HG03097 (cell line): ENCODE results near the gene FAM151A.
"Not testable (repeated sequence)": the region's sequence is repeated elsewhere in the genome, so short reads cannot be mapped to it uniquely, and the experiment has no call there.

Experiments
- ATAC-seq: cut with Tn5 transposase; IDR thresholded peaks from one replicate; pipeline ENCODE4 v1.9.1; 2021; ENCODE audit not compliant: unreplicated experiment, low FRiP score

FAM151A gene

DNA sequence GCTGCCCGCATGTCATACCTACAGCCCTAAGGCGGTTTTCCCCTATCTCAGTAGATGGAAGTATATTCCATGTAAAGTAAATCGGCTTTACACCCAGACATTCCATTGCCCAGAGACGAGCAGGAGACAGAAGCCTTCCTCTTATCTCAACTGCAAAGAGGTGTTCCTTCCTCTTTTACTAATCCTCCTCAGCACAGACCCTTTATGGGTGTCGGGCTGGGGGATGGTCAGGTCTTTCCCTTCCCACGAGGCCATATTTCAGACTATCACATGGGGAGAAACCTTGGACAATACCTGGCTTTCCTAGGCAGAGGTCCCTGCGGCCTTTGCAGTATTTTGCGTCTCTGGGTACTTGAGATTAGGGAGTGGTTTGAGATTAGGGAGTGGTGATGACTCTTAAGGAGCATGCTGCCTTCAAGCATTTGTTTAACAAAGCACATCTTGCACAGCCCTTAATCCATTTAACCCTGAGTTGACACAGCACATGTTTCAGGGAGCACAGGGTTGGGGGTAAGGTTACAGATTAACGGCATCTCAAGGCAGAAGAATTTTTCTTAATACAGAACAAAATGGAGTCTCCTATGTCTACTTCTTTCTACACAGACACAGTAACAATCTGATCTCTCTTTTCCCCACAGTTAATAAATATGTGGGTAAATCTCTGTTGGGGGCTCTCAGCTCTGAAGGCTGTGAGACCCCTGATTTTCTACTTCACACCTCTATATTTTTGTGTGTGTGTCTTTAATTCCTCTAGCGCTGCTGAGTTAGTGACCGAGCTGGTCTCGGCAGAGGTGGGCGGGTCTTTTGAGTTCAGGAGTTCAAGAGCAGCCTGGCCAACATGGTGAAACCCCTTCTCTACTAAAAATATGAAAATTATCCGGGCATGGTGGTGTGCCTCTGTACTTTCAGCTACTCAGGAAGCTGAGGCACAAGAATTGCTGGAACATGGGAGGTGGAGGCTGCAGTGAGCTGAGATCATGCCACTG, 13.4 kb upstream of the FAM151A start:
- ATAC-seq, result not testable (repeated sequence)

DNA sequence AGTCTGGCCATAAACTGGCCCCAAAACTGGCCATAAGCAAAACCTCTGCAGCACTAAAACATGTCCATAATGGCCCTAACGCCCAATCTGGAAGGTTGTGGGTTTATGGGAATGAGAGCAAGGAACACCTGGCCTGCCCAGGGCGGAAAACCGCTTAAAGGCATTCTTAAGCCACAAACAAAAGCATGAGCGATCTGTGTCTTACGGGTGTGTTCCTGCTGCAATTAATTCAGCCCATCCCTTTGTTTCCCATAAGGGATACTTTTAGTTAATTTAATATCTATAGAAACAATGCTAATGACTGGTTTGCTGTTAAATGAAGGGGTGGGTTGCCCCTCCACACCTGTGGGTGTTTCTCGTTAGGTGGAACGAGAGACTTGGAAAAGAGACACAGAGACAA, 12.5 kb upstream of the FAM151A start:
- ATAC-seq, result not testable (repeated sequence)

DNA sequence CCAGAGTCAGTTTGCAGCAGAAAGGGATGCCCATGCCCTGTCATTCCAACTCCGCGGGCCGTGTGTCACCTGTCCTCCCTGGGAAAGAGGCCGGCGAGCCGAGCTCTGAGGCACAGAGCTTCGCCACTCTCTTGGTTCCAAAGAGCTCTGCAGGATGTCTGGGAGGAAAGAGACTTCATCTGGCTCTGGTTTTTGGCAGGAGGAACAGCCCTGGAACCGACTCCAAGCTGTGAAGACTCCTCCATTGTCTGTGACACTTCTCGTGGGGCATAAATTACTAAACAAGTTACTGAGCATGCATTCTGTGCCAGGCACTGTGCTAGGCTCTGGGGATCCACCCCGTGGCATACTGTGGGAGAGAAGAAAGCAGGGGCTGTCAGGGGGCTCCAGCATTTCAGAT, 3.9 kb upstream of the FAM151A start:
- ATAC-seq, result no peak

DNA sequence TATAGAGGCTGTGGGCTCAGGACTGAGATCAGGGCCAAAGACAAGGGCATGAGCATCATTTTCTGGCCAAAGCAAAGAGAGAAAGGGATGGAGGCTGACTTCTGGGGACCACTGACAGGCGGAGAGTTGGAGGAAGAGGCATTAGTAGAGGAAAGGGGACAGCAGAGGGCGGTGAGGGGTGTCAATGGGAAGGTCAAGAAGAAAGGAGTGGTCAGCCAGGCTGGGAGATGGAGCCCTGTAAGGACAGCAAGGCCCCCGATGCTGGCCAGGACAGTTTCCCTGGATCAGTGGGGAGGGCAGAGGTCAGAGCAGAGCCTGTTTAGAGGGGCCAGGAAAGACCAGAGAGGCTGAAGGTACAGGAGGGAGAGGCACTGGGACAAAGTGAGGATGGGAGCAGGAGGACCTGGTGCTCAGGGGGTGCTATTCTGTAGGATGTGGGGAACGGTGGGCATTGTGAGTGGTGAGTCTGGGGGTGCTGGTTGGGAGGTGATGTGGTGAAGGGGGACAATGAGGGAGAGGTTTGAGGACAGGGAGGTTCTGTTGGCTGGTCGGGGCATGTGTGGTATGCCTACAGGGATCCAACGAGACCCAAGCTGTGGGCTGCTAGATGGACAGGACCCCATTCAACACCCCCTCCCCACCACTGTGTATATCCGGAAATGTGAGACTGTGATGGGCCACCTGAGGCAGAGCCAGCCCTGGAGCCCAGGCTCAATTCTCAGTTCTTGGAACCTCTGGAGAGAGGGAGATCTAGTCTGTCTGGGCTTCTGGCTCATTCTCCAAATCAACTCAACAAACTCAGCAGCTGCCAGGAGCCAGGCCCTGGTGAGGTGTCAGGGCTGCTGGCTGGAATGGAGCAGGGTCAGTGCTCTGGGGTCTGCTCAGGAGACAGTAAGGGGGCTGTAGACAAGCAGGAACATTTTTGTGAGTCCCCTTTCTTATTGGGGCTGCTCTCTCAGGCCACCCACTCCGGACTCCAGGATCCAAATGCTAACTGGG, 1.4 kb upstream of the FAM151A start:
- no peak for ATAC-seq

DNA sequence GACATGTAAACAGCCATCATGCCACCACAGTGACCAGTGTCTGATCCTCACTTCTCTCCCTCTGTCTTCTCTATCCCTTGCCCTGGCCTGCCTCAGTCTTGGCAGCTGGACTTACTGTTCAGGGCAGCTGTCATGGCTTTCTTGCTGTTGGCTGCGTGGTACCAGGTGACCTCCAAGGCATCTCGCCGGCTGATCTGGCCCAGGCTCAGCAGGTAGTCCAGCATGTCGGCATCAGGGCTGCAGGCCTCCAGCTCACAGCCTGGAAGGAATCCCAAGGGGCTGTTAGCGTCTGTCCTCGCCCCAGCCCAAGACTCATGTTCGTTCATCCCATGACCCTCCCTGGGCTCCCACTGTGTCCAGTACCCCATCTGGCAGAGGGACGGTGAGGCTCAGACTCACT, 3.6 kb downstream of the FAM151A start:
- ATAC-seq, result no peak

DNA sequence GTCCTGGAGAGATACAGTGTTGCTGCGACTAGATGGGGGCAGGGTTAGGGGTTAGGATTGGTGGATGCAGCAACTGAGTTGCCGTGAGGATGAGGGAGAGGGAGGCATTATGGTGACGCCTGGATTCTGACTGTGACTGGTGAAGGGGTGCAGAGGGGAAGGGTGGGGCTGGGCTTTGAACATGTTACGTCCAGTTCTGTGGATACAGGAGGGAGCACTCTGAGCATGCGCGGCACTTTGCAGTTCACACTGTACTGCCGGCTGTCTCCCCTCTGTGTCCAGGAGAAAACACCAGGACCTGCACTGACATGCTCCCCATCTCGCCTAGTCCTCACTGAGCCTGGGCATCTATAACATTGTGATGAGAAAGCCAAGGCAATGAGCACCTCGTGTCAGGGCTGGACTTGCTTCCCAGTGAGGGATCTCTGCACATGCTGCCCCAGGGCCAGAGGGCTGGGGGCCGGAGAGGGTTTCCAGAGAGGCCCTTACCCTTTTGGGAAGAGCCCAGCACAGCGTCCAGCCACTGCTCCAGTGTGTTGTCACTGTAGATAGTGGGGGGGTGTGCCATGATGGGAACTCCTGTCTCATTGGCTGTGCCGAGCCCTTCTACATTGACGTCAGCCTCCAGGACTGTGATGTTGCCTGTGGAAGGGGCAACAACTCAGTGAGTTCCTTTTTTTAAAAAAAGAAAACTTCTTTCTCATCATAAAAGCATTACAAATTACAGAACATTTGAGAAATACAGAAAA, 7.6 kb downstream of the FAM151A start:
- no peak for ATAC-seq

DNA sequence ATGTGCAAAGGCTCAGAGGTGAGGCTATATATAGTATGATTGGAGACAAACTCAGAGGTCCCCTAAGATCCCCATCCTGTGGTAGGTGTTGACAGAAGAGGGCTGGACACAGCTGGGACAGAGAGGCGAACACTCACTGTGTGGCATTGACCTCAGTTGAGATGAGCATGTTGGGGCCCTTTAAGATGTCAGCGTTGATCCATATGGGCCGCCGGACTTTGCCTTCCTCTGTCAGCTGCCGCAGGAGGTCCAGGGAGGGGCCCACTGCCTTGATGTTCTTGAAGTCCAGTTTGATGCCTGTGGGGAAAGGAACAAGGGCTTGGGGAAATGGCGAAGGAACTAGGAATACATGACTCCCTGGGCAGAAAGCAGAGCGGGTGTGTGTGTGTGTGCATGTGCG, 8.8 kb downstream of the FAM151A start:
- ATAC-seq, result no peak

DNA sequence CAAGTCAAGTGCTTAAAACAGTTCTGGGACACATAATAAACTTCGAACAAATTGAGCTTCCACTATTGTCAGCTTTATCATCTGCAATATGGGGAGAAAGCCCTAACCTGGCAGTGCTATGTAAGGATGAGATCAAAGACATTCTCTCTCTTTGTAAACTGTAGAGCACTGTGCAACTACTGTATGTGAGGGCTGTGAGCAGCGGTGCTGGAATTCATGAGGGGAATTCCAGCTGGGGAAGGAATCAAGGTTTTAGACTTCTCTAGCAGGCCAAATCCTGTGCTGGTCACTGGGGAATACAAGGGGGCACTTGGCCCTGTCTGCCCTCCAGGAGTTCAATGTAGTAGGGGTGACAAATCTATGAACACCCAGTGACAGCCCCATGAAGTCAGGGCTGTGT, 9.3 kb downstream of the FAM151A start:
- ATAC-seq, result no peak

DNA sequence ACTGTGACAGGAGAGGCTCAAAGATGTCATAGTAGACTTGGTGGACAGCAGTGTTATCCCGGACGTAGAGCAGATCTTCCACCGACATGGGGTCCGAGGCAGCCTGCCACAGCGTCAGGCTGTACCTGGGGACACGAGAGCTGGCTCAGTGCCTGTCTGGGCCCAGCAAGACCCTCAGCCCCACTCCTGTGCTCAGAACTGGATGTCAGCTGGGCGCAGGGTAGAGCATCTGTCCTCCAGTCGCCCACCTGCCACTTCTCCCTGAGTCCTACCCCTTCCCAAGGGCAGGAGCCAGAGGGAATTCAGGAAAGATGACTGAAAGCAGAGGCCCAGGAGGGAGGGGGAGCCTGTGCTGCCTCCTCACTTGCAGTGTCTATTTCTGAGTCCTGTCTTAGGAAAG, 11.7 kb downstream of the FAM151A start:
- ATAC-seq, result no peak

DNA sequence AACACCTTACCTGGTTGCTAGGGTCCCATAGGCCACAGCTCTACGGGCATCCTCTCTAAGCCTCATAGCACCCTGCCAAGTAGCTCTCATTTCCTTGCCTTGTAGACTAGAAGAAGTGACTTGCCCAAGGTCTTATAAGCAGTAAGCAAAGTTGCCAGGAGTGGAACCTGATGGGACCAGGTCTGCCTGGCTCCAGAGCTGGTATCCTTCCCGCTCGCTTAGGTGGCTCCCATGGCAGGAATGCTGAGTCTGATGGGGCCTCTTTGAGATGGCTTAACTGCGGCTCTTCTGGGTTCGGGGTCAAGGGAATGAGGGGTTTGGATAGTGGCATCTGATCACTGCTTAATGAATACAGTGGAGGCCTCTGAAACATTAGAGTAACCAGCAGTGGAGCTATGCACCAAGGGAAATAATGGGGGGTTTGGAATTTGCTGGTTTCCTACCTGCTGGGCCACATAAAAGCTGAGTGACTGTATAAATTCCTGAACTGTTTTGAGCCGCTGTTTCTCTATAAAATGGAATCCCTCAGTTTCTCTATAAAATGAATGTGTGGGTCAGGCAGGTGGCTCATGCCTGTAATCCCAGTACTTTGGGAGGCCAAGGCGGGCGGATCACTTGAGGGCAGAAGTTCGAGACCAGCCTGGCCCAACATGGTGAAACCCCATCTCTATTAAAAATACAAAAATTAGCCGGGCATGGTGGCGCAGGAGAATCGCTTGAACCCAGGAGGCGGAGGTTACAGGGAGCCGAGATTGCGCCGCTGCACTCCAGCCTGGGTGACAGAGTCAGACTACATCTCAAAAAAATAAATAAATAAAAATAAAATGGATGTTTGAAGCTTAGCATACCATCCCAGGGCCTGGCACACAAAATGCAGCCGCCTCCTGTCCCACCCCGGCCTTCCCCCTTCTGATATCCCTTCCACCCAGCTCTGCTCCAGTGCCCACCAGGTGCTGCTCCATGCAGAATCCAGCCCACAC, 12.4 kb downstream of the FAM151A start:
- ATAC-seq, result no peak

DNA sequence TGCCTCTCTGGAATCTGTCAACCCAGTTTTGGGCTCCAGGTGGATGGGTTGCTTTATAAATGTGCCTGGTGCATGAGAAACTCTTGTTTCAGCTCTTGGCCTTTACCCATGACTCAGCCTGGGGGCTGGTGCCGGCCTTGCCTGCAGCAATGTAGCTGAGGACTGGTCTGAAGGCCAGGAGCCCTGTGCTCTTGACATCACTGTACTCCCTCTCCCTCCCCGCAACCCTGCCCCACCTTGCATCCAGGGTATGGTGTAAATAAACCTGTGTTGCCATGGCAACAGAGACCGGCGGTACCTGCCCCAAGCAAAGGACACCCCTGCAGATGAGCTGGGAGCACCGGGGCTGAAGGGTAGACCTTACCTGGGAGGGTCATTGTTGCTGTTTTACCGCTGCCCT, 13.3 kb downstream of the FAM151A start:
- no peak for ATAC-seq

DNA sequence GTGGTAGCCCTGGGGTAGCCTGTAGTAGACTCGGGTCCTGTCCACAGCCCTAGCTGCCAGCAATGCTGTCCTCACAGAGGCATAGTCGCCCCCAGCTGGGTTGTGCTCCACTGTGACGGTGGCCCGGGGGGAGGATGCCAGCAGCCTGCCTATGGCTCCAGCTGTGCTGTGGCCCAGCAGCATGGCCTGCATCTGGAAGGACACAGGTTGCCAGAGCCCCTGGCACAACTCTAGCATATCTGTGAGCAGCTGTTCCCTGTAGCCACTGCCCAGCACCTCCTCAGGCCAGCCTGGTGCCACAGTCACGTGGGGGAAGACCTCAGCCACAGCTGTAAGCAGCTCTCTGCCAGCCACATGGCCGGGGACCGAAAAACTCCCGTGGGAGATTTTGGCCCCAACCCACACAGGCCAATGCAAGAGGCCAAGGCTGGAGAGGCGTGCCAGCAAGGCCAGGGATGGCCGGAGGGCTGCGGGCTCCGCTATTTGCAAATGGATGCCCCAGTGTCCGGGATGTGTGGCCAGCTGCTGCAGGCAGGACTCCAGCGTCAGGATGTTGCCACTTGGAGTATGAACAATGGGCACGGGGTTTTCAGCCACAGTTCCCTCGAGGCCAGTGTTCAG, 13.9 kb downstream of the FAM151A start:
- no peak for ATAC-seq

DNA sequence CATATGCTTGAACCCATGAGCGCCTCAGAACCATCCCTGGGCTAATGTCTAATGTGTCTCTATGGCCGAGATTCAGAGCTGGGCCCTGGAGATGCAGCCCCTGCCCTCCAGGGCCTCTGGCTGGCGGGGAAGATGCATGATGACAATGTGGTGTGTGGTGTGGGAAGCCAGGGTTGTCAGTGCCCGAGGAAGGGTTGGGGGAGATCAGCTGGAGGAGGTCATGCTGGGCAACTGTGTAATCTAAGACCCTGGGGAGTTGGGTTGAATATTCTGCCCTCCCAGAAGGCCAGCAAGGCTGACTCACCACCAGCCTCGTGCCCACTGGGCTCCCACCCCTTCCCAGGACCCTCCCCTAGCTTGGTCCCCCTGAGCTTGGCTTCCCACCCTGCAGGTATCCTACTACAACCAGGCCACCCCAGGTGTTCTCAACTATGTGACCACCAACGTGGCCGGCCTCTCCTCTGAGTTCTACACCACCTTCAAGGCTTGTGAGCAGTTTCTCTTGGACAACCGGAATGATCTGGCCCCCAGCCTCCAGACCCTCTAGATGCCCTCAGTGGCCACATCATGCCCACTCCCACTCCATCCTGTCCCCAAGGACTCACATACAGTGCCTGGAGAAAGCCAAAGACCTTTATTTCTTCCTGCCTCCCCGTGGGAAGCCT, 14.6 kb downstream of the FAM151A start:
- no peak for ATAC-seq

DNA sequence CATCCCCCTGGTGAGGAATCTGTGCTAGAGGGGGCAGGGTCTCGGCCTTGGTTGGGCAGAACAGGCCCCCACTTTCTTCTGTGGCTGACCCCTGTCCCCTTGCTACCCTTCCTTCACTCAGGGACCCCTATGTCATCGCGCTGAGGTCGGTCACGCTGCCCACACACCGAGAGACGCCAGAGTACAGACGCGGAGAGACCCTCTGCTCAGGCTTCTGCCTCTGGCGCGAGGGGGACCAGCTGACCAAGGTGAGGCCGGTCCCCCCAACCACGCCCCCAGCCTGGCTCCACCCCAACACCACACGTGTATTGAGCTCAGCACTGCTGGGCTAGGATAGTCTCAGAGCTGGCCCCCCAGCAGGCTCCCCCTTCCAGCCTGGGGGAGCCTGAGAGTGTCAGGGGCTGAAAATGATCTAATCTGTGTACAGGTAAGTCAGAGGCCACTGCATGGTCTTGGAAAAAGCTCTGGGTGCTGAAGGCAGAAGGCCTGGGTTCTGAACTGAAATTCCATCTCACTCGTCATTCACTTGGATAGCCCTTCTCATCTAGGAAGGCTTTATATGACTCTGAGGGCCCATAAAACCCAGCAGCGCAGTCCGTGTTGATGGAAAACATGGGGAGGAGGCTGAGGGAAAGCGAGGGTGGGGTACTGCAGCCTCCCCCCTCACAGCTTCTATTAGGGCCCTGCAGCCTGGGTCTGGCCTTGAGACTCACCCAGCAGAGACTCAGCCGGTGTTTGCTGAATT, 15.3 kb downstream of the FAM151A start:
- ATAC-seq, result no peak

DNA sequence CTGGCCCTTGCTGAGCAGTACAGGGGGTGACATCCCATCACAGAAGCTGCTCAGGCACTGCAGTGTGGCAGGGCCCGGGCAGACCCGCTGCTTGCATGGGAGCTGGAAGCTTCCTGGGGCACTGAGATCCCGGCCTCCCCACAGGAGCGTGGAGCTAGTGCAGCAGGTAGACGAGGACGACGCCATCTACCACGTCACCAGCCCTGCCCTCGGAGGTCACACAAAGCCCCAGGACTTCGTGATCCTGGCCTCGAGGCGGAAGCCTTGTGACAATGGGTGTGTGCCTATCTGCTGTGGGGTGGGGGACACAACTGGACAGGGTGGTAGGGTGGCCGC, 16.4 kb downstream of the FAM151A start:
- ATAC-seq, result no peak

DNA sequence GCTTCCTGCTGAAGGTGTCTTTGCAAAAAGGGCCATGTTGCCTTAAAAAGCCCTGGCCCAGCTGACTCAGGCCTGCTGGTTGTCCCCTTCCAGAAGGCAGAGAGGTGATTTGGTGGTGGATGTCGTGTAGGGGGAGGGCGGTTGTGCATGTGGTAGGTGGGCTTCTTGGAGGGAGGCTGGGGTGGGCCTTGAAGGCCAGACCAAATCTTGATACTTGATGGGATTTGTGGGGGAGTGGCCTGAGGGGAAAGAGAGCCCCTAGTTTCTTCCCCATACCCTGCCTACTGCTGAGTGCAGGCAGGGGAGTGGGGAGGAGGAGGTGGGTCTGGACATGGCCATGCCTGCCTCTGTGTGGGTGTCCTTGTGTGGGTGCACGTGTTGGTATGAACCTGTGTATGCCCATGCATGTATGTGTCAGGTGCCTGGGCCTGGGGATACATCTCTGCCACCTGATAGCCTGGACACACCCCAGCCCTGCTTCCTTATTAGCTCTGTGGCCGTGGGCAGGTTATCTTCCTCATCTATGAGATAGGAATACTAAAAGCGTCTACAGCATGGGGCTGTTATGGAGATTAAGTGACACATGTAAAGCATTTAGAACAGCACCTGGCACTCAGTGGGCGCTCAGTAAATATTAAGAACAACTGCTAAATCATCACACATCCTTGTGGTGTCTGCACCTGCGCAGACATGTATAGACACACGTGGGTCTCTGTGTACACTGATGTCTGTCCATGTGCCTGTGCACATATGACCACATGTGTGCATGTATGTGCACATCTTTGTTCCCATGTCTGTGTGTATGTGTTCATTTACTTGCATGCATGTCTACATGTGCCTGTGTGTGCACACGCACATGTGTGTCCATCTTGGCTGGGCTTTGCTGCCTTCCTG, 17.0 kb downstream of the FAM151A start:
- no peak for ATAC-seq
